22Rv1 (cell line): ENCODE results near the gene SPECC1.

Source experiments
- ZFX ChIP-seq: fragments of 450-650 bp; IDR thresholded peaks from 2 replicates; pipeline ENCODE4 v1.6.1; 2017; ENCODE audit warnings: antibody characterized with exemption, borderline replicate concordance
- TF ChIP-seq, protein P1 (sequence below): fragments of 450-650 bp; IDR thresholded peaks from 2 replicates; pipeline ENCODE4 v1.5.1; 2017; ENCODE audit warnings: mild to moderate bottlenecking

- TF ChIP-seq, protein P1, sequence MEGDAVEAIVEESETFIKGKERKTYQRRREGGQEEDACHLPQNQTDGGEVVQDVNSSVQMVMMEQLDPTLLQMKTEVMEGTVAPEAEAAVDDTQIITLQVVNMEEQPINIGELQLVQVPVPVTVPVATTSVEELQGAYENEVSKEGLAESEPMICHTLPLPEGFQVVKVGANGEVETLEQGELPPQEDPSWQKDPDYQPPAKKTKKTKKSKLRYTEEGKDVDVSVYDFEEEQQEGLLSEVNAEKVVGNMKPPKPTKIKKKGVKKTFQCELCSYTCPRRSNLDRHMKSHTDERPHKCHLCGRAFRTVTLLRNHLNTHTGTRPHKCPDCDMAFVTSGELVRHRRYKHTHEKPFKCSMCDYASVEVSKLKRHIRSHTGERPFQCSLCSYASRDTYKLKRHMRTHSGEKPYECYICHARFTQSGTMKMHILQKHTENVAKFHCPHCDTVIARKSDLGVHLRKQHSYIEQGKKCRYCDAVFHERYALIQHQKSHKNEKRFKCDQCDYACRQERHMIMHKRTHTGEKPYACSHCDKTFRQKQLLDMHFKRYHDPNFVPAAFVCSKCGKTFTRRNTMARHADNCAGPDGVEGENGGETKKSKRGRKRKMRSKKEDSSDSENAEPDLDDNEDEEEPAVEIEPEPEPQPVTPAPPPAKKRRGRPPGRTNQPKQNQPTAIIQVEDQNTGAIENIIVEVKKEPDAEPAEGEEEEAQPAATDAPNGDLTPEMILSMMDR = no peak
- TF ChIP-seq ZFX = no peak
Measured at GRCh38 chr17:20260268-20260667, 251.1 kb downstream of the SPECC1 start.
